Subcutaneous abdominal adipose tissue (tissue), 5 donors: ENCODE results near the gene PPFIBP2.

Experiments
- H3K27ac ChIP-seq: one replicate; pipeline ENCODE4 v1.7.0; 2013; ENCODE audit warnings: low read depth, mild to moderate bottlenecking, inconsistent platforms, low read length, moderate library complexity
- H3K27me3 ChIP-seq, 5 donors: one replicate each; pipeline ENCODE4 v1.7.0; 2013; ENCODE audit warnings: low read length in 5 of 5, inconsistent platforms in 1 of 5; ENCODE audit not compliant: control insufficient read depth in 5 of 5, insufficient read depth in 4 of 5
- H3K36me3 ChIP-seq, 5 donors: one replicate each; pipeline ENCODE4 v1.7.0; 2013; ENCODE audit warnings: low read length in 5 of 5; ENCODE audit not compliant: control insufficient read depth in 5 of 5, insufficient read depth in 5 of 5
- H3K4me1 ChIP-seq, 5 donors: one replicate each; pipeline ENCODE4 v1.7.0; 2013; ENCODE audit warnings: low read length in 5 of 5, mild to moderate bottlenecking in 3 of 5, moderate library complexity in 1 of 5; ENCODE audit not compliant: control insufficient read depth in 5 of 5, insufficient read depth in 5 of 5
- H3K4me3 ChIP-seq, 5 donors: one replicate each; pipeline ENCODE4 v1.7.0; 2013; ENCODE audit warnings: low read length in 5 of 5, low read depth in 1 of 5
- H3K9ac ChIP-seq, 5 donors: one replicate each; pipeline ENCODE4 v1.7.0; 2013; ENCODE audit warnings: low read length in 5 of 5, mild to moderate bottlenecking in 4 of 5, moderate library complexity in 3 of 5
- H3K9me3 ChIP-seq, 5 donors: one replicate each; pipeline ENCODE4 v1.7.0; 2013; ENCODE audit warnings: low read length in 5 of 5; ENCODE audit not compliant: control insufficient read depth in 5 of 5
- donor health status: healthy.
- donor health status: healthy.
- donor health status: healthy.
- donor health status: healthy.
- donor health status: healthy.

Gene PPFIBP2

DNA sequence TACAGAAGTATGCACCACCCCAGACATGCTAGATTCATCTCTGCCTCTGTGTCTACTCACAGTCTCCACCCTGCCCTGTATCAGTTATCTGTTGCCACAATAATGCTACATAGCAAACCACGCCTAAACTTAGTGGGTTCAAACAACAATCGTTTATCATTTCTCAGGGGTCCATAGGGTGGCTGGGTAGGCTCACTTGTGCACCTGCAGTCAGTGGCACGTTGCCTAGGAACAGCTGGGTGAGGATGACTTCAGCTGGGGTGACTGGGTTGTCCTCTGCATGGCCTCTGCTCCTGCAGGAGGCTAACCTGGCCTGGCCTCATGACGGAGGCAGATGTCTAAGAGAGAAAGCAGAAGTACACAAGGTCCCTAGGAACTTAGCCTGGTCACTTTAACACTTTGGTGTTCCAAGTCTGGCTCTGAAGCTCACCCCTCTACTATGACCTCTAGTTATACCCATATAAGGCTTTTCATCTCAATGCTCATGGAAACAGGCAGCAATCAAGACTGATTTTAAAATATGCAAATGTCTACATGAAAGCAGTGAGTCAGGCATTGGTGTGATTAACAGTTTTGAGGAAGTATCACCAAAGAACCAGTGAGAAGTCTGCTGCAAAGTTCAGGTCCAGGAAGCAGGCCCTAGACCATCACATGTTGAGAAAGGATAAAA is 17.8 kb upstream of the PPFIBP2 start:
- Histone ChIP-seq H3K4me3 (no peak overlapping the region), H3K9ac (no peak overlapping the region), H3K36me3 (peaks cover 0 to 6% (median 0%) of the 10 kb centered on the region in 5 donors), H3K4me1 (peaks cover 0 to 17% (median 9%) of the 10 kb centered on the region in 5 donors), H3K27me3 (no peaks in the 10 kb centered on the region), H3K27ac (no peak overlapping the region), H3K9me3 (no peaks in the 10 kb centered on the region)

DNA sequence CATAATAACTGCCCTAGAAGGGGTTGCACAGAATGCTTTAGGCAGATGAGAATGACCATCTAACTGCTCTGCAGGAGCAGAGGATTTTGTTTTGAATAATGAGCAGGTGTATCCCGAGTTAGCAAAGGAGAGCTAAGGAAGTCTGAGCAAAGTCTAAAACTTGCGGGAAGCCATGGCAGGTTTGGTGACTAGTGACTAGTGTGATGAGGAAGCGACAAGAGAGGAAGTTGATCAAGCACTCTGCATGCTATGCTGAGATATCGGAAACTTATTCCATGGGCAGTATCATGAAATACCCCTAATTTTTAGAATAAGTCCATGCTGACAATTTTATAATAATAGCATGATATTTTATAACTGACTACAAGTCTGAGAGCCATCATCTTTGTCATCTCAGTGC is 15.6 kb upstream of the PPFIBP2 start:
- Histone ChIP-seq H3K9me3 (no peaks in the 10 kb centered on the region), H3K36me3 (peaks cover 0 to 6% (median 0%) of the 10 kb centered on the region in 5 donors), H3K4me3 (no peak overlapping the region), H3K27ac (no peak overlapping the region), H3K9ac (no peak overlapping the region), H3K27me3 (no peaks in the 10 kb centered on the region), H3K4me1 (peaks cover 0 to 12% (median 5%) of the 10 kb centered on the region in 5 donors)

DNA sequence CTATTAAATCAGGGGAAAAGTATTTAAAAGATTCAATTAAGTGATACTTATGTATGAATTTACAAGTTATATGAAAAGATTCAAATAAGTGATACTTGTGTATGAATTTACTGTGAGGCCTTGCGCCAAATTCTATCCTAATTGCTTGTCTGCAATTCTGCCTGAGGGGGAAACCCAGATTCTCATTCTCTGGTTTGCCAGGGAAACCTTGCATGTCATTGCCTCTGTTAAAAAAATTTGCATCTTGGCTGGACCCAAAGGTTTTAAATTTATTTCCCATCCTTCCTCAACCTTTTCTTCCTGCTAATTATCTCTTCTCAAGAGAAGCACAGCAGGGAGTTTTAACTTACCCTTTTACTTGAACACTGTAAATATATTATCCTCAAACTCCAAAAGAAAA is 14.7 kb upstream of the PPFIBP2 start:
- H3K36me3 ChIP-seq: peaks cover 0 to 6% (median 3%) of the 10 kb centered on the region in 5 donors
- H3K9me3 ChIP-seq: no peaks in the 10 kb centered on the region
- H3K4me3 ChIP-seq: no peak overlapping the region
- H3K27me3 ChIP-seq: no peaks in the 10 kb centered on the region
- H3K27ac ChIP-seq: no peak overlapping the region
- no peak overlapping the region for H3K9ac ChIP-seq
- H3K4me1 ChIP-seq: peaks cover 0 to 12% (median 5%) of the 10 kb centered on the region in 5 donors

DNA sequence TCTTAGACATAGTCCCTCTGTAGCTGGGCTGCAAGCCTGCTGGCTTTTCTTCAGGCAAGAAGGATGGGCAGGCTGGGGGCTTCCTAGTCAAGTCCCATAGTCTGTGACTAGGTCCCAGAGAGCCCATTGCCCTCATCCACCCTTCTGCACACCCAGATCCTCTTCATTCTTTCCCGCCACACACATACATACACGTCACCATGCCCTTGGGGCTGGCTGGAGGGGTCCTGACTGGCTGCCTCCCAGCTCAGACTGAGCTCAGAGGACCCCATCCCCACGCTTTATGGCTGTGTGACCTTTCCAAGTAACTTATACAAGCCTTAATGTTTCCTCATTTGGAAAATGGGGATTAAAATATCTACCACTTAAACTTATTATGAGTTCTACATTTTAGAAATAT is 13.5 kb upstream of the PPFIBP2 start:
- Histone ChIP-seq H3K27me3 (no peaks in the 10 kb centered on the region), H3K4me1 (peaks cover 0 to 12% (median 5%) of the 10 kb centered on the region in 5 donors), H3K9ac (no peak overlapping the region), H3K27ac (no peak overlapping the region), H3K9me3 (no peaks in the 10 kb centered on the region), H3K36me3 (peaks cover 2 to 13% (median 4%) of the 10 kb centered on the region in 5 donors), H3K4me3 (no peak overlapping the region)

DNA sequence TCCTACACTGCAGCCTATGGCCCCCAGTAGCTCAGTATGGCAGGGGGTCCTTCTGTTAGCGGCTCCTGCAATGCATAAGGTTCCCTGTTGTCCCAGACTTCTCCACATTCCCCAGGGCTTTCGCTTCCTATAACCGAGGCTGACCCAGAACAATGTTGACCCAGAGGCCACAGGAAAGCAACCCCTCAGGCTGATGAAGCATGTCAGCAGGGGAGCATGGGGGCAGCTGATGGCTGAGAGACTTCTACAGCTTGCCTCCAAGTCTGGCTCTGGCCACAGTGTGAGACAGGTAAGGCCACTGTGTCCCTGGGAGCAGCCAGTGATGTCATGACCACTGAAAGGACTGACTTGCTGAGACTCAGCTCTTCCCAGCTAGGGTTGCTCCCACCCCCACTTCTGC is 12.5 kb upstream of the PPFIBP2 start:
- H3K9ac ChIP-seq: no peak overlapping the region
- H3K27me3 ChIP-seq: no peaks in the 10 kb centered on the region
- H3K36me3 ChIP-seq: peaks cover 0 to 12% (median 4%) of the 10 kb centered on the region in 5 donors
- no peaks in the 10 kb centered on the region for H3K9me3 ChIP-seq
- peaks cover 0 to 12% (median 0%) of the 10 kb centered on the region in 5 donors for H3K4me1 ChIP-seq
- no peak overlapping the region for H3K27ac ChIP-seq
- no peak overlapping the region for H3K4me3 ChIP-seq

DNA sequence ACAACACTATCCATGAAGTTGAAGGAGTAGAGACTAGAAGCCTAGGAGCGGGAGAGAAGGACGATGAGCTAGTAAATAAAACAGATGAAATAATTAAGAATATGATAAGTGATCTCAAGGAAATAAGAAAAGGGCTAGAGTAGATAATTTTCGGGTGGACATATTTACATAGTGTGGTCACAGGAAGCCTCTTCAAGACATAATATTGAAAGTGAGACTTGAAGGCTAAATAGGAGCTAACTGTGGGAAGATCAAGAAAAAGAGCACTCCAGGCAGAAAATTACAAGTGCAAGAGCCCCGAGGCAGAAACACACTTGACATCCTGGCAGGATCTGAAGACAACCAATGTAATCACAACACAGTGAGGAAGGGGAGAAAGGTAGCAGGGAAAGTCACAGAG is 11.9 kb upstream of the PPFIBP2 start:
- H3K9ac ChIP-seq: no peak overlapping the region
- no peaks in the 10 kb centered on the region for H3K9me3 ChIP-seq
- no peak overlapping the region for H3K4me3 ChIP-seq
- H3K27me3 ChIP-seq: no peaks in the 10 kb centered on the region
- peaks cover 0 to 12% (median 4%) of the 10 kb centered on the region in 5 donors for H3K36me3 ChIP-seq
- peaks cover 0 to 7% (median 0%) of the 10 kb centered on the region in 5 donors for H3K4me1 ChIP-seq
- no peak overlapping the region for H3K27ac ChIP-seq

DNA sequence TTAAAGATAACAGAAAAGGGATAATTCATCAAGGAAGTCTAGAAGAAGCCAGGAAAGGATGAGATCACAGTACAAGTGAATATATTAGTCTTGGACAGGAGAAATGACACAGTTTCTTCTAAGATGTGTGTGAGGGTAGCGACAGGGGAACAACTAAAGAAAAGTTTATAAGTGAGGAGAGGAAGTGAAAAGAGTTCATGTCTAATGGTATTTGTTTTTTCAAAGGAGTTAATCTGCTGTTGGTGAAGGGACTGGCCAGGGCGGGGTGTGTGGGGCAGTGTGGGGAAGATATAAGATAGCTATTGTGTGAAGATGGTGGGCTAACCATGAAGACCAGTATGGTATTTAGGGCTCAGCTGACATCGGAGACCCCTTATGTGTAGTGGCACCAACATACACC is 7.6 kb upstream of the PPFIBP2 start:
- no peak overlapping the region for H3K9ac ChIP-seq
- no peak overlapping the region for H3K27ac ChIP-seq
- H3K27me3 ChIP-seq: no peaks in the 10 kb centered on the region
- H3K36me3 ChIP-seq: peaks cover 0 to 12% (median 4%) of the 10 kb centered on the region in 5 donors
- no peaks in the 10 kb centered on the region for H3K9me3 ChIP-seq
- no peak overlapping the region for H3K4me3 ChIP-seq
- peaks cover 0 to 4% (median 2%) of the 10 kb centered on the region in 5 donors for H3K4me1 ChIP-seq

DNA sequence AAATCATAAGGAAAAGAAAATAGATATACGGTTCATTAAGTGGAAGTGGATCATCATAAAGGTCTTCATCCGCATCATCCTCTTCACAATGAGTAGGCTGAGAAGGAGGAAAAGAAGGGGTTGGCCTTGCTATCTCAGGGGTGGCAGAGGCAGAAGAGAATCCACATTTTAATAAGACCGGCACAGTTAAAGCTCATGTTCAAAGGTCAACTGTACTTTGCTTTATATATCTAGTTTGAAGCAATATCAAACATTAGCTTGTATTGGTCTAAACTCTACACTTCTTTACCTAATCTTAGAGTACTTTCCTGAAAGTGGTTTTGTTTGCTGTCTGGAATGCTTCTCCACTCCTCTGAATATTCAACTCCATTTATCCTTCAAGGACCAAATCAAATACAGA is 5.7 kb upstream of the PPFIBP2 start:
- no peaks in the 10 kb centered on the region for H3K9me3 ChIP-seq

DNA sequence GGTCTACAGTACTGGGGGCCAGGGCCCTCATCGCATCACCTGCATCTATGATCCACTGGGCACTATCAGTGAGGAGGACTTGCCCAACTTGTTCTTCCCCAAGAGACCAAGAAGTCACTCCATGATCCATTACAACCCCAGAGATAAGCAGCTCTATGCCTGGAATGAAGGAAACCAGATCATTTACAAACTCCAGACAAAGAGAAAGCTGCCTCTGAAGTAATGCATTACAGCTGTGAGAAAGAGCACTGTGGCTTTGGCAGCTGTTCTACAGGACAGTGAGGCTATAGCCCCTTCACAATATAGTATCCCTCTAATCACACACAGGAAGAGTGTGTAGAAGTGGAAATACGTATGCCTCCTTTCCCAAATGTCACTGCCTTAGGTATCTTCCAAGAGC is 3.8 kb upstream of the PPFIBP2 start:
- Histone ChIP-seq H3K9me3 (no peaks in the 10 kb centered on the region), H3K9ac (no peak overlapping the region), H3K4me3 (no peak overlapping the region), H3K27ac (no peak overlapping the region), H3K27me3 (no peaks in the 10 kb centered on the region), H3K4me1 (peaks cover 8 to 35% (median 35%) of the 10 kb centered on the region in 5 donors), H3K36me3 (peaks cover 0 to 5% (median 0%) of the 10 kb centered on the region in 5 donors)

More for the DNA sequence above, 5.7 kb upstream of the PPFIBP2 start:
- H3K4me1 ChIP-seq: peaks cover 8 to 22% (median 20%) of the 10 kb centered on the region in 5 donors
- no peak overlapping the region for H3K27ac ChIP-seq
- H3K9ac ChIP-seq: no peak overlapping the region
- H3K36me3 ChIP-seq: peaks cover 0 to 12% (median 4%) of the 10 kb centered on the region in 5 donors
- H3K4me3 ChIP-seq: no peak overlapping the region
- no peaks in the 10 kb centered on the region for H3K27me3 ChIP-seq

DNA sequence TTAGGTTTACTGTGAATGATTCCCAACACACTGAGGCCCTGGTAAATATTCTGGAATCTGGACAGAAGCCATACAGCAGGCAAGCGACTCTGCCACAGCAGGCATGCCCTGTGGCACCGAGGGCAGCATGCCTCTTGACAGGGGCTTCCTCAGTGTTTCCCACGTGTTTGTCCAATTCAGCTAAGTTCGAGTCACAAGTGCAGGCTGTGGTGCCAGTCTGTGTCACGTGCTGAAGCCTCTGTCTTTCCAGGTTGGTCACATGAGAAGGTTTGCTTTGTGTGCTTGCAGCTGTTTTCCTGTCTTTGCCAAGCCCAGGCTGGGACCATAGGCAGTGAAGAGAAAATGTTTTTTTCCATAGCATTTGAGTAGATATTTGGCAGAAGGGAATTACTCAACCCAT is 2.4 kb upstream of the PPFIBP2 start:
- Histone ChIP-seq H3K9ac (peak overlapping the region in 1 of 5 donors; percentile 39), H3K27ac (peak overlapping the region; percentile 95)

More for the DNA sequence above, 2.4 kb upstream of the PPFIBP2 start:
- no peaks in the 10 kb centered on the region for H3K9me3 ChIP-seq
- no peaks in the 10 kb centered on the region for H3K27me3 ChIP-seq
- peaks cover 0 to 4% (median 0%) of the 10 kb centered on the region in 5 donors for H3K36me3 ChIP-seq
- peaks cover 11 to 47% (median 36%) of the 10 kb centered on the region in 5 donors for H3K4me1 ChIP-seq
- H3K4me3 ChIP-seq: no peak overlapping the region
